IgD-negative memory B cell (primary cell): ENCODE results near the gene SUPT6H. TPM values are rescaled to one million over a fixed set of nuclear protein-coding genes. Genes with fewer than 3 reads are reported as not detected.
A peak's percentile ranks its signal among the peaks of the same experiment; 100 is the strongest.
"Not testable (repeated sequence)": the region's sequence is repeated elsewhere in the genome, so short reads cannot be mapped to it uniquely, and the experiment has no call there.

Experiments
- H3K27ac Mint-ChIP-seq, 3 donors: one replicate each; pipeline ENCODE4 v1.8.0; 2020 to 2022; ENCODE audit warnings: mild to moderate bottlenecking in 3 of 3, mixed read lengths in 3 of 3, moderate library complexity in 1 of 3
- H3K27me3 Mint-ChIP-seq: one replicate; pipeline ENCODE4 v1.8.0; 2021; ENCODE audit warnings: mixed read lengths
- H3K36me3 Mint-ChIP-seq: one replicate; pipeline ENCODE4 v1.8.0; 2020; ENCODE audit warnings: mild to moderate bottlenecking, mixed read lengths
- H3K4me1 Mint-ChIP-seq, 3 donors: one replicate each; pipeline ENCODE4 v1.8.0; 2020 to 2022; ENCODE audit warnings: mixed read lengths in 3 of 3, mild to moderate bottlenecking in 1 of 3
- H3K4me3 Mint-ChIP-seq, 4 donors: one replicate each; pipeline ENCODE4 v1.8.0; 2020 to 2022; ENCODE audit warnings: mild to moderate bottlenecking in 4 of 4, mixed read lengths in 4 of 4, moderate library complexity in 3 of 4
- H3K9me3 Mint-ChIP-seq, 3 donors: one replicate each; pipeline ENCODE4 v1.8.0; 2020 to 2021; ENCODE audit warnings: mixed read lengths in 3 of 3, mild to moderate bottlenecking in 1 of 3
- polyA plus RNA-seq: library from polyadenylated mRNA; unstranded; fragments of 300-500 nt; fragmentation: Illumina TruSeq; gene quantifications from one replicate; pipeline ENCODE4 v1.2.3, GENCODE V29; 2021

The SUPT6H gene
- polyA plus RNA-seq, 1 donor from 2014 or later = 14.2 TPM

- H3K36me3 Mint-ChIP-seq = no peaks in the 10 kb centered on the region
- H3K4me3 Mint-ChIP-seq = peak overlapping the region in 2 of 4 donors; percentile 10 to 34
- peaks cover 20 to 30% (median 23%) of the 10 kb centered on the region in 3 donors for H3K4me1 Mint-ChIP-seq
- H3K9me3 Mint-ChIP-seq = no peaks in the 10 kb centered on the region
- H3K27me3 Mint-ChIP-seq = peaks cover 3% of the 10 kb centered on the region
- peak overlapping the region in 1 of 3 donors; percentile 20 for H3K27ac Mint-ChIP-seq
Observed at GRCh38 chr17:28715217-28715616, 53.2 kb downstream of the SUPT6H start.

- no peak overlapping the region for H3K27ac Mint-ChIP-seq
Observed at GRCh38 chr17:28716740-28717577, 55.0 kb downstream of the SUPT6H start.

GRCh38 chr17:28717578-28718332 lies 55.8 kb downstream of the SUPT6H start, which contains the start of gene RAB34:
Gene RAB34 (minus strand): TSS chr17:28717868. CDS start chr17:28717266, 602 bp downstream.
- H3K36me3 Mint-ChIP-seq = peaks cover 3% of the 10 kb centered on the region
- peaks cover 21 to 29% (median 26%) of the 10 kb centered on the region in 3 donors for H3K4me1 Mint-ChIP-seq
- peak within 1 kb of the TSS; percentile 67 to 94 (median 83) for H3K4me3 Mint-ChIP-seq
- H3K27me3 Mint-ChIP-seq = peaks cover 3% of the 10 kb centered on the region
- H3K27ac Mint-ChIP-seq = peak within 1 kb of the TSS; percentile 26 to 98 (median 52)
- no peaks in the 10 kb centered on the region for H3K9me3 Mint-ChIP-seq

More at GRCh38 chr17:28716740-28717577, 55.0 kb downstream of the SUPT6H start:
- Mint-ChIP-seq H3K36me3 (peaks cover 3% of the 10 kb centered on the region), H3K9me3 (no peaks in the 10 kb centered on the region), H3K4me3 (peak overlapping the region; percentile 24 to 75 (median 67)), H3K27me3 (peaks cover 3% of the 10 kb centered on the region), H3K4me1 (peaks cover 24 to 30% (median 30%) of the 10 kb centered on the region in 3 donors)

- Mint-ChIP-seq H3K27ac (peak overlapping the region; percentile 26 to 98 (median 52)), H3K4me1 (peaks cover 22 to 31% (median 30%) of the 10 kb centered on the region in 3 donors), H3K4me3 (peak overlapping the region; percentile 67 to 94 (median 83)), H3K36me3 (peaks cover 3% of the 10 kb centered on the region), H3K27me3 (peaks cover 3% of the 10 kb centered on the region), H3K9me3 (no peaks in the 10 kb centered on the region)
Observed at GRCh38 chr17:28718333-28719020, 56.5 kb downstream of the SUPT6H start.

GRCh38 chr17:28719021-28719433 lies 57.0 kb downstream of the SUPT6H start:
- peaks cover 3% of the 10 kb centered on the region for H3K36me3 Mint-ChIP-seq
- peak overlapping the region; percentile 98 to 99 (median 98) for H3K27ac Mint-ChIP-seq
- peaks cover 26 to 33% (median 32%) of the 10 kb centered on the region in 3 donors for H3K4me1 Mint-ChIP-seq
- peaks cover 3% of the 10 kb centered on the region for H3K27me3 Mint-ChIP-seq
- no peaks in the 10 kb centered on the region for H3K9me3 Mint-ChIP-seq
- peak overlapping the region; percentile 97 to 100 (median 98) for H3K4me3 Mint-ChIP-seq

GRCh38 chr17:28720247-28720996 lies 58.4 kb downstream of the SUPT6H start:
- no peaks in the 10 kb centered on the region for H3K27me3 Mint-ChIP-seq
- H3K36me3 Mint-ChIP-seq = peaks cover 3% of the 10 kb centered on the region
- peaks cover 38 to 44% (median 40%) of the 10 kb centered on the region in 3 donors for H3K4me1 Mint-ChIP-seq
- H3K27ac Mint-ChIP-seq = peak overlapping the region; percentile 98 to 99 (median 98)
- peak overlapping the region; percentile 97 to 100 (median 98) for H3K4me3 Mint-ChIP-seq
- no peaks in the 10 kb centered on the region for H3K9me3 Mint-ChIP-seq

- H3K4me3 Mint-ChIP-seq = peak overlapping the region; percentile 97 to 100 (median 98)
- H3K9me3 Mint-ChIP-seq, H3K27me3 Mint-ChIP-seq, H3K36me3 Mint-ChIP-seq: not testable (repeated sequence)
- H3K4me1 Mint-ChIP-seq = peaks cover 40 to 48% (median 44%) of the 10 kb centered on the region in 3 donors
- H3K27ac Mint-ChIP-seq = peak overlapping the region; percentile 98 to 99 (median 98)
Observed at GRCh38 chr17:28720997-28721329, 59.0 kb downstream of the SUPT6H start.

- peak overlapping the region; percentile 93 to 99 (median 98) for H3K27ac Mint-ChIP-seq
- H3K36me3 Mint-ChIP-seq = peaks cover 3% of the 10 kb centered on the region
- H3K9me3 Mint-ChIP-seq = no peaks in the 10 kb centered on the region
- peaks cover 40 to 48% (median 44%) of the 10 kb centered on the region in 3 donors for H3K4me1 Mint-ChIP-seq
- H3K27me3 Mint-ChIP-seq = no peaks in the 10 kb centered on the region
- H3K4me3 Mint-ChIP-seq = peak overlapping the region; percentile 97 to 100 (median 98)
Observed at GRCh38 chr17:28722417-28723158, 60.6 kb downstream of the SUPT6H start.

GRCh38 chr17:28723159-28723835 lies 61.3 kb downstream of the SUPT6H start:
- peak overlapping the region; percentile 93 to 99 (median 98) for H3K27ac Mint-ChIP-seq
- H3K4me3 Mint-ChIP-seq = peak overlapping the region in 2 of 4 donors; percentile 65 to 95
- peaks cover 42 to 50% (median 45%) of the 10 kb centered on the region in 3 donors for H3K4me1 Mint-ChIP-seq
- no peaks in the 10 kb centered on the region for H3K27me3 Mint-ChIP-seq
- H3K9me3 Mint-ChIP-seq = no peaks in the 10 kb centered on the region
- H3K36me3 Mint-ChIP-seq = peaks cover 3% of the 10 kb centered on the region

- Mint-ChIP-seq H3K4me3 (peak overlapping the region in 3 of 4 donors; percentile 58 to 95 (median 79)), H3K4me1 (peaks cover 44 to 50% (median 45%) of the 10 kb centered on the region in 3 donors), H3K27ac (peak overlapping the region; percentile 89 to 98 (median 90))
- H3K36me3 Mint-ChIP-seq, H3K9me3 Mint-ChIP-seq, H3K27me3 Mint-ChIP-seq: not testable (repeated sequence)
Observed at GRCh38 chr17:28723836-28724499, 62.0 kb downstream of the SUPT6H start.

- Mint-ChIP-seq H3K9me3 (no peaks in the 10 kb centered on the region), H3K36me3 (peaks cover 5% of the 10 kb centered on the region), H3K4me3 (peak overlapping the region; percentile 82 to 95 (median 91)), H3K4me1 (peaks cover 42 to 51% (median 42%) of the 10 kb centered on the region in 3 donors), H3K27me3 (no peaks in the 10 kb centered on the region), H3K27ac (peak overlapping the region; percentile 89 to 98 (median 90))
Observed at GRCh38 chr17:28724500-28725165, 62.6 kb downstream of the SUPT6H start.

- Mint-ChIP-seq H3K36me3 (peaks cover 5% of the 10 kb centered on the region), H3K27me3 (no peaks in the 10 kb centered on the region), H3K4me3 (peak overlapping the region; percentile 82 to 95 (median 91)), H3K27ac (peak overlapping the region; percentile 89 to 98 (median 90)), H3K4me1 (peaks cover 37 to 52% (median 39%) of the 10 kb centered on the region in 3 donors), H3K9me3 (no peaks in the 10 kb centered on the region)
Observed at GRCh38 chr17:28725166-28725659, 63.2 kb downstream of the SUPT6H start.
